ENCODE results near the gene PPP1R9A.

The PPP1R9A gene

GRCh38 chr7:95199779-95200558, 292.6 kb downstream of the PPP1R9A start:
- no peaks in the 10 kb centered on the region for H3K36me3 ChIP-seq (replicated peaks)
- H3K27ac ChIP-seq = no peak overlapping the region
- peak; percentile 90 for TF ChIP-seq CTCF (IDR thresholded peaks at IDR 0.05; ENCODE audit: low read depth, low read length, missing control alignments)
- peak; percentile 47 for DNase-seq
- H3K27me3 ChIP-seq (replicated peaks) = no peaks in the 10 kb centered on the region
- in situ Hi-C loops (cut with HindIII; ENCODE audit: low pct_ligation_motif_present, low sequenced_read_pairs) = loop anchor here (25.0 kb wide), 1 partner anchor 763 kb away; no protein-coding TSS in a partner anchor
- H3K4me3 ChIP-seq (ENCODE audit: low read depth, low read length) = no peak overlapping the region

- DNase-seq = no peak
- TF ChIP-seq CTCF (IDR thresholded peaks at IDR 0.05; ENCODE audit: low read depth, low read length, missing control alignments) = no peak
- H3K36me3 ChIP-seq (replicated peaks) = no peaks in the 10 kb centered on the region
- no peaks in the 10 kb centered on the region for H3K27me3 ChIP-seq (replicated peaks)
- no peak overlapping the region for H3K4me3 ChIP-seq (ENCODE audit: low read depth, low read length)
- in situ Hi-C loops (cut with HindIII; ENCODE audit: low pct_ligation_motif_present, low sequenced_read_pairs) = loop anchor here (25.0 kb wide), 1 partner anchor 763 kb away; no protein-coding TSS in a partner anchor
- no peak overlapping the region for H3K27ac ChIP-seq
These were observed 293.3 kb downstream of the PPP1R9A start for GRCh38 chr7:95200741-95201140.

GRCh38 chr7:95201727-95202126, 294.3 kb downstream of the PPP1R9A start:
- in situ Hi-C loops (cut with HindIII; ENCODE audit: low pct_ligation_motif_present, low sequenced_read_pairs) = loop anchor here (25.0 kb wide), 1 partner anchor 764 kb away; no protein-coding TSS in a partner anchor
- no peak overlapping the region for H3K4me3 ChIP-seq (ENCODE audit: low read depth, low read length)
- H3K27me3 ChIP-seq (replicated peaks) = no peaks in the 10 kb centered on the region
- no peak for TF ChIP-seq CTCF (IDR thresholded peaks at IDR 0.05; ENCODE audit: low read depth, low read length, missing control alignments)
- no peaks in the 10 kb centered on the region for H3K36me3 ChIP-seq (replicated peaks)
- H3K27ac ChIP-seq = no peak overlapping the region
- DNase-seq = no peak

- H3K27ac ChIP-seq = no peak overlapping the region
- in situ Hi-C loops (cut with HindIII; ENCODE audit: low pct_ligation_motif_present, low sequenced_read_pairs) = loop anchor here (25.0 kb wide), 1 partner anchor 767 kb away; no protein-coding TSS in a partner anchor
- no peak for TF ChIP-seq CTCF (IDR thresholded peaks at IDR 0.05; ENCODE audit: low read depth, low read length, missing control alignments)
- H3K4me3 ChIP-seq (ENCODE audit: low read depth, low read length) = no peak overlapping the region
- no peaks in the 10 kb centered on the region for H3K27me3 ChIP-seq (replicated peaks)
- H3K36me3 ChIP-seq (replicated peaks) = no peaks in the 10 kb centered on the region
- DNase-seq = no peak
These were observed 297.2 kb downstream of the PPP1R9A start for GRCh38 chr7:95204618-95205017.

GRCh38 chr7:95205665-95206225, 298.4 kb downstream of the PPP1R9A start:
- no peak overlapping the region for H3K4me3 ChIP-seq (ENCODE audit: low read depth, low read length)
- no peak for TF ChIP-seq CTCF (IDR thresholded peaks at IDR 0.05; ENCODE audit: low read depth, low read length, missing control alignments)
- in situ Hi-C loops (cut with HindIII; ENCODE audit: low pct_ligation_motif_present, low sequenced_read_pairs) = loop anchor here (25.0 kb wide), 1 partner anchor 768 kb away; no protein-coding TSS in a partner anchor
- H3K27me3 ChIP-seq (replicated peaks) = no peaks in the 10 kb centered on the region
- no peaks in the 10 kb centered on the region for H3K36me3 ChIP-seq (replicated peaks)
- no peak overlapping the region for H3K27ac ChIP-seq
- peak; percentile 46 for DNase-seq

Measured in brain microvascular endothelial cell (primary cell).